ENCODE results near the gene LAPTM4A. TPM values are rescaled to one million over a fixed set of nuclear protein-coding genes. Genes with fewer than 3 reads are reported as not detected.

The LAPTM4A gene
- total RNA-seq, 1 experiment from 2014 or later, result 131 TPM

DNA sequence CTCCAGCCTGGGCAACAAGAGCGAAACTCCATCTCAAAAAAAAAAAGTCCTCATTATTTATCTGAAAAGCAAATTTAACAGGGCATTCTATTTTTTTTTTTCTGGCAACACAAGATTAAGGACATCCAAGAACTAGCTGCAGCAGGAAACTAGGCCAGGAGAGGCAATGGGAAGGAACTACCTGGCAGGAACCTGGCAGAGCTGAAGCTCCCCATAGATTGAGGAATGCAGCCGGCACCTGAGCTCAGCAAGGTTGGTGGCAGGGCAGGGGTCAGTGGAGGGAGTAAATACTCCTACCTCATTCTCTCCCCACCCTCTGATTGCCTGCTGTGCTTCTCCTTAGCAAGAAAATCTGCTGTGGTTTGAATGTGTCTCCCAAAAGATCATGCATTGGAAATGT is 30.4 kb upstream of the LAPTM4A start:
- Histone ChIP-seq H3K27ac (ENCODE audit: insufficient read length, low read depth, low read length) (no peak overlapping the region), H4K8ac (replicated peaks; ENCODE audit: insufficient read length, low read depth, low read length) (no peak overlapping the region), H3K79me1 (ENCODE audit: insufficient read depth, low read depth, low read length, poor library complexity, severe bottlenecking) (no peaks in the 10 kb centered on the region), H3K4me1 (ENCODE audit: insufficient read depth, low read length) (no peaks in the 10 kb centered on the region), H2BK12ac (ENCODE audit: insufficient read length, low read depth, low read length) (no peak overlapping the region), H2AK5ac (ENCODE audit: insufficient read length, low read length) (no peak overlapping the region), H2AFZ (ENCODE audit: low read length) (no peak overlapping the region), H4K5ac (ENCODE audit: insufficient read length, low read depth, low read length) (no peak overlapping the region), H3K4me2 (ENCODE audit: insufficient read depth, insufficient read length, low read length) (no peak overlapping the region), H4K91ac (ENCODE audit: insufficient read length, low read depth, low read length) (no peak overlapping the region), H3K23ac (ENCODE audit: insufficient read length, low read depth, low read length) (no peak overlapping the region), H3K9me3 (ENCODE audit: control insufficient read depth, low read depth, low read length) (no peaks in the 10 kb centered on the region), H4K20me1 (ENCODE audit: control insufficient read depth, insufficient read depth, insufficient read length) (no peaks in the 10 kb centered on the region), H2BK120ac (ENCODE audit: low read depth, low read length, poor library complexity, severe bottlenecking) (no peak overlapping the region), H3K4ac (ENCODE audit: low read depth, low read length) (no peak overlapping the region), H3K9ac (ENCODE audit: extremely low read depth, insufficient read length, low read length) (no peak overlapping the region), H2BK15ac (ENCODE audit: low read depth, low read length) (no peak overlapping the region), H2BK5ac (ENCODE audit: insufficient read length, low read length) (no peak overlapping the region), H3K14ac (ENCODE audit: insufficient read depth, low read length) (no peak overlapping the region), H3K23me2 (ENCODE audit: insufficient read length, low read depth, low read length, poor library complexity, severe bottlenecking) (no peaks in the 10 kb centered on the region), H2BK20ac (ENCODE audit: low read depth, low read length, poor library complexity, severe bottlenecking) (no peak overlapping the region), H3K56ac (ENCODE audit: insufficient read length, low read depth, low read length) (no peak overlapping the region), H3K18ac (ENCODE audit: insufficient read length, low read depth, low read length) (no peak overlapping the region), H3T11ph (ENCODE audit: low read length) (no peak overlapping the region), H3K27me3 (ENCODE audit: insufficient read depth, low read length) (no peaks in the 10 kb centered on the region), H3K79me2 (ENCODE audit: insufficient read depth, low read length) (no peaks in the 10 kb centered on the region)
- TF ChIP-seq, protein P1, sequence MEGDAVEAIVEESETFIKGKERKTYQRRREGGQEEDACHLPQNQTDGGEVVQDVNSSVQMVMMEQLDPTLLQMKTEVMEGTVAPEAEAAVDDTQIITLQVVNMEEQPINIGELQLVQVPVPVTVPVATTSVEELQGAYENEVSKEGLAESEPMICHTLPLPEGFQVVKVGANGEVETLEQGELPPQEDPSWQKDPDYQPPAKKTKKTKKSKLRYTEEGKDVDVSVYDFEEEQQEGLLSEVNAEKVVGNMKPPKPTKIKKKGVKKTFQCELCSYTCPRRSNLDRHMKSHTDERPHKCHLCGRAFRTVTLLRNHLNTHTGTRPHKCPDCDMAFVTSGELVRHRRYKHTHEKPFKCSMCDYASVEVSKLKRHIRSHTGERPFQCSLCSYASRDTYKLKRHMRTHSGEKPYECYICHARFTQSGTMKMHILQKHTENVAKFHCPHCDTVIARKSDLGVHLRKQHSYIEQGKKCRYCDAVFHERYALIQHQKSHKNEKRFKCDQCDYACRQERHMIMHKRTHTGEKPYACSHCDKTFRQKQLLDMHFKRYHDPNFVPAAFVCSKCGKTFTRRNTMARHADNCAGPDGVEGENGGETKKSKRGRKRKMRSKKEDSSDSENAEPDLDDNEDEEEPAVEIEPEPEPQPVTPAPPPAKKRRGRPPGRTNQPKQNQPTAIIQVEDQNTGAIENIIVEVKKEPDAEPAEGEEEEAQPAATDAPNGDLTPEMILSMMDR (conservative IDR thresholded peaks at IDR 0.05), result no peak
- Mint-ChIP-seq H3K36me3 (ENCODE audit: insufficient read depth in 1 of 3, low read depth in 3 of 3) (no peaks in the 10 kb centered on the region), H3K4me3 (no peak overlapping the region), H3K4me1 (peaks cover 19 to 20% of the 10 kb centered on the region in 2 experiments), H3K27ac (peak overlapping the region in 1 of 3 experiments; percentile 40; a peak in 1 of 7 replicates), H3K27me3 (ENCODE audit: low read depth) (peaks cover 3% of the 10 kb centered on the region; the same call in 1 of the 2 replicates), H3K9me3 (peaks cover 0 to 4% of the 10 kb centered on the region in 2 experiments; a peak in 2 of 5 replicates)
- DNase-seq, result no peak
- no CpG with 5 or more reads among the region's 2 CpGs for WGBS (ENCODE audit: extremely low coverage, insufficient read length, low lambda C conversion rate)

Measured in H9 (cell line).